ENCODE results near the gene KLHL24. TPM values are rescaled to one million over a fixed set of nuclear protein-coding genes. Genes with fewer than 3 reads are reported as not detected.

Gene KLHL24
- polyA plus RNA-seq, 4 donors: 8.1 to 41.4 (median 12.4) TPM

DNA sequence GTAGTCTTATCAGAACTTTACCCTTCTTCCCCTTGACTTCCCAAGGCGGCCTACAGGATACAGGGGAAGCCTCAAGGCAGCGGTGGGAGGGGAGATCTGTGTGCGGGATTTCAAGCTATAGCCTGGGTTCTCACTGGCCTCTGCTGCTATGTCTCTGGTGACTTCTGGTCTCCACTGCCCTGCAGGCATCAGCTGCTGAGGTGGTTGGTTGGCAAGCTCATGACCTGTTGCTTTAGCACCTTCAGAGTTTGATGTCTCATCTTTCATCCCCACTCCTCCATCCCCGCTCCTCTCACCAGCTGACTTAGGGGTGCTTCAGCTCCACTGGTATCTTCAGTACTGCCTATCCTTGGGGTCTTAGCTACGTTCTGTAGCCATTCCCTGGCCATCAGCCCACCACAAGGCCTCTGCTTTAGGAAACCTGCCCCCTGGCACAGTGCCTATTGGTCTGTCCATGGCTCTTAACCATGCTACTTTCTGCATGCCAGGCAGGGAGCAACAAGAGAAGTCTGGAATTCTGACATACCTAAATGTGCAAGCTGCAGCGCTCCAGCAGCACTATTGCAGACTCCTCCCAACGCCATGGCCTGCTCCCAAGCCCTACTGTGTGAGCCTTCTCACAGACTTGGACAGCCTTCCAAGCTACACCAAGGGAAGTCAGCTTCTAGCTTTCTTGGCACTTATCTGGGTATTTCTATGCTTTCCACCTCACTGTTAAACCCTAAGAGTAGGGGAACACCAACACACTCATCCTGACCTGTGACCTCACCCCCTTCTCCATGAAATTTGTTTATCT, 60.3 kb downstream of the KLHL24 start:
- peaks cover 0 to 9% (median 6%) of the 10 kb centered on the region in 3 donors for H3K4me1 ChIP-seq (ENCODE audit: control insufficient read depth in 3 of 3, insufficient read depth in 2 of 3, low read depth in 1 of 3, low read length in 2 of 3)
- WGBS, 3 donors: 88 to 92% (median 91%) methylated on average over 7 of the region's 7 CpGs
- no peaks in the 10 kb centered on the region for H3K9me3 ChIP-seq (ENCODE audit: control insufficient read depth in 2 of 2, insufficient read depth in 1 of 2, low read depth in 1 of 2, low read length in 1 of 2)
- DNase-seq (peak in 1 of 2 donors; percentile 9), FAIRE-seq (no peak)
- no peaks in the 10 kb centered on the region for H3K27me3 ChIP-seq (ENCODE audit: control insufficient read depth in 3 of 3, insufficient read depth in 3 of 3, low read length in 3 of 3)
- no peak overlapping the region for H3K27ac ChIP-seq (ENCODE audit: low read depth in 1 of 3, low read length in 2 of 3)
- no peak overlapping the region for H3K4me3 ChIP-seq (ENCODE audit: low read depth in 1 of 3, low read length in 3 of 3)
- no peaks in the 10 kb centered on the region for H3K36me3 ChIP-seq (ENCODE audit: control insufficient read depth in 3 of 3, insufficient read depth in 2 of 3, low read depth in 1 of 3, low read length in 3 of 3)

DNA sequence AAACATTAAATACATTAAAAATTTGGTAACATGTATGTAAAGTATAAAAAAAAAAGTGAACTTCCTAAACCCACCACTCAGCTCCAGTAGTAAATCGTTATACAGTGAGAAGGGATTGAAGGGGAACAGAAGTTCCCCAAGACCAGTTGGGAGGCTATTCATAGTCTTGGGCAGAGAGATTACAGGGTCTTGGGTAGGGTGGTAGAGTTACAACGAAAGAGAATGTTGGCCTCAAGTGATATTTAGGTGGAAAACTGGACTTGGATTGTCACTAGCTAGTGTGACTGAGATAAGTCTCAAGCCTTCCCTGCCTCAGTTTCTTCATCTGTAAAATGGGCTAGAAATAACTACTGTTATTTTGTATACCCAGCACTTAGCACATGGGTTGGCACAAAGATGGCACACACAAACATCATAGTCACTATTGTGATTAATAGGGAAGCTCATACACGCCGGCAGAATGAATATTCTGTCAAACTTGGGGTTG, 61.7 kb downstream of the KLHL24 start:
- no peaks in the 10 kb centered on the region for H3K27me3 ChIP-seq (ENCODE audit: control insufficient read depth in 3 of 3, insufficient read depth in 3 of 3, low read length in 3 of 3)
- DNase-seq (no peak), FAIRE-seq (no peak)
- WGBS, 3 donors: 36 to 38% (median 38%) methylated on average over 4 of the region's 4 CpGs
- peaks cover 0 to 9% (median 6%) of the 10 kb centered on the region in 3 donors for H3K4me1 ChIP-seq (ENCODE audit: control insufficient read depth in 3 of 3, insufficient read depth in 2 of 3, low read depth in 1 of 3, low read length in 2 of 3)
- peak overlapping the region; percentile 77 to 92 (median 88) for H3K4me3 ChIP-seq (ENCODE audit: low read depth in 1 of 3, low read length in 3 of 3)
- peaks cover 0 to 8% (median 0%) of the 10 kb centered on the region in 3 donors for H3K36me3 ChIP-seq (ENCODE audit: control insufficient read depth in 3 of 3, insufficient read depth in 2 of 3, low read depth in 1 of 3, low read length in 3 of 3)
- no peaks in the 10 kb centered on the region for H3K9me3 ChIP-seq (ENCODE audit: control insufficient read depth in 2 of 2, insufficient read depth in 1 of 2, low read depth in 1 of 2, low read length in 1 of 2)
- peak overlapping the region in 2 of 3 donors; percentile 32 to 59 for H3K27ac ChIP-seq (ENCODE audit: low read depth in 1 of 3, low read length in 2 of 3)

DNA sequence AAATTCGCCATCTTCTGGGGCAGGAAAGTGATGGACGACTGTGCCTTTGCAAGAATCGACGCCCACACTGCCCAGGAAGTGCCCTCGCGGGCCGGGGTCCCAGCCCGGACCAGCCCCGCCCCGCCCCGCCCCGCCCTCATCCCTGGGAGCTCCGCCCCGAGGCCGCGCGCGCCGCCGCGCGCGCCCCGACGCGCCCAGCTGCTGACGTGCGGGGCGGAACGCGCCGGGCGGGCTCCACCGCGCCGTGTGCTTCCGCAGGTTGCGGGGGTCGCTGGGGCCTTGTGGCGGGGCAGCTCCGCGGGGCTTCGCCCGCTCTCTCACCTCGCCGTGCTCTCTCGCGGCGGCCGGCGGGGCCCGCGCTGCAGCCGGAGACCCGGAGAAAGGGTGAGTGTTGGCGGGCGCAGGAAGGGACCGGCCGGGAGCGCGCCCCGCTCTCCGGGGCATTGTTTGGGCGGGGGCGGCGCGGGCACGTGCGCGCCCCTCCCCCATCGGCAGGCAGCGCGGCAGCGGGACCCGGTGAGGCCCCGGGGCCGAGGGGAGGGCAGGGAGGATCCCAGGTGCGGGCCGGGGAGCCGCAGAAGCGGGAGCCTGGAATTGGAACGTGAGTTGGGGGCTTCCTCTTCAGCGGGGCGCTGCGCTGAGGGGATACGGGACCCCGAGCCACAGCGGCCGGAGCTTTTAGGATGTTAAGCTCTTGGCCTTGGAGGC, 62.3 kb downstream of the KLHL24 start, which contains the start of gene YEATS2:
TSS of gene YEATS2 (plus strand) at position 188 of the 708 bp plus-strand sequence. CDS start 17,366 bp downstream, outside the sequence.
- H3K9me3 ChIP-seq (ENCODE audit: control insufficient read depth in 2 of 2, insufficient read depth in 1 of 2, low read depth in 1 of 2, low read length in 1 of 2): no peaks in the 10 kb centered on the region
- H3K36me3 ChIP-seq (ENCODE audit: control insufficient read depth in 3 of 3, insufficient read depth in 2 of 3, low read depth in 1 of 3, low read length in 3 of 3): peaks cover 0 to 8% (median 0%) of the 10 kb centered on the region in 3 donors
- FAIRE-seq (no peak), DNase-seq (peak; percentile 68 to 86)
- H3K4me1 ChIP-seq (ENCODE audit: control insufficient read depth in 3 of 3, insufficient read depth in 2 of 3, low read depth in 1 of 3, low read length in 2 of 3): peaks cover 0 to 9% (median 6%) of the 10 kb centered on the region in 3 donors
- H3K4me3 ChIP-seq (ENCODE audit: low read depth in 1 of 3, low read length in 3 of 3): peak within 1 kb of the TSS; percentile 77 to 92 (median 88)
- peak within 1 kb of the TSS; percentile 73 to 87 (median 83) for H3K27ac ChIP-seq (ENCODE audit: low read depth in 1 of 3, low read length in 2 of 3)
- whole genome bisulfite sequencing, 3 donors: 0 to 1% (median 1%) methylated on average over 39 to 89 of the region's 89 CpGs
- no peaks in the 10 kb centered on the region for H3K27me3 ChIP-seq (ENCODE audit: control insufficient read depth in 3 of 3, insufficient read depth in 3 of 3, low read length in 3 of 3)

DNA sequence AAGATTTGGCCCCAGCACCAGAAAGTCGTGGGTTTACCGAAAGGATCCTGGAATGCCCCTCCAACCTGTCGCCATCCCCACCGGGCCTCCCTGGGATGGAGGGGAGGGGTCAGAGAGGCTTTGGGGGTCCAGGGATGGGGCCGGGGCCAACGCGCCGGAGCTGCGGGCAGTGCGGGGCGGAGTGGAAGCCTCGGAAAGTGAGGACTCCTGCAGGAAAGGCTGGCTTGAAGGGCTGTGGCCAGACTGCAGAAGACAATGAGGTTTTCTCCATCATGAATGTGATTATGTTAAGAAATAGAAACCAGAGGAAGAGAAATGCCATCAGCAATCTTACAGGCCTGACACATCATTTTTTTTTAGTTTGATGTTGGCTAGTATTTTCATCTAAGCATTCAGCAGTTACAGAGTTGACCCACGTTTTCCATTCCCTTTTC, 62.9 kb downstream of the KLHL24 start:
- FAIRE-seq (no peak), DNase-seq (peak; percentile 35 to 57)
- Histone ChIP-seq H3K27ac (ENCODE audit: low read depth in 1 of 3, low read length in 2 of 3) (peak overlapping the region; percentile 73 to 87 (median 83)), H3K36me3 (ENCODE audit: control insufficient read depth in 3 of 3, insufficient read depth in 2 of 3, low read depth in 1 of 3, low read length in 3 of 3) (peaks cover 0 to 8% (median 0%) of the 10 kb centered on the region in 3 donors), H3K9me3 (ENCODE audit: control insufficient read depth in 2 of 2, insufficient read depth in 1 of 2, low read depth in 1 of 2, low read length in 1 of 2) (no peaks in the 10 kb centered on the region), H3K4me1 (ENCODE audit: control insufficient read depth in 3 of 3, insufficient read depth in 2 of 3, low read depth in 1 of 3, low read length in 2 of 3) (peaks cover 0 to 9% (median 6%) of the 10 kb centered on the region in 3 donors), H3K27me3 (ENCODE audit: control insufficient read depth in 3 of 3, insufficient read depth in 3 of 3, low read length in 3 of 3) (no peaks in the 10 kb centered on the region), H3K4me3 (ENCODE audit: low read depth in 1 of 3, low read length in 3 of 3) (peak overlapping the region; percentile 77 to 92 (median 88))
- 0 to 1% (median 0%) methylated on average over 13 of the region's 13 CpGs for WGBS, 3 donors

DNA sequence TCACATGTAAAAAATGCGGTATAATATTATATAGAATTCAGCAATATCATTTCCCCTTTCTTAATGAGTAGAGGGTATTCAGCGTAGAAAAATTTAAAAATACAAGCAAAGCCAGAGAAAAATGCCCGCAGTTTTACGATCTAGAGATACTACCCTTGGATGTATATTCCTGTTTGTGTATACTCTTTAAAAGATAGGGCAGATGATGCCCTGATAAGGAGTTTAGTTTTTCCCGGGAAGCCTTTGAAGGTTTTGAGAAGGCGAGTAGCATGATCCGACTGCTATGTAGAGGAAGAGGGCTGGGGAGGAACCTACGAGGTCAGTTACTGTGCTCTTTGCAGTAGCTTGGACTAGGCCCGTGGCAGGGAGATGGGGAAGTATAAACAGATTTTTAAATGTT, 63.3 kb downstream of the KLHL24 start:
- 3 to 5% (median 3%) methylated on average over 9 of the region's 9 CpGs for WGBS, 3 donors

DNA sequence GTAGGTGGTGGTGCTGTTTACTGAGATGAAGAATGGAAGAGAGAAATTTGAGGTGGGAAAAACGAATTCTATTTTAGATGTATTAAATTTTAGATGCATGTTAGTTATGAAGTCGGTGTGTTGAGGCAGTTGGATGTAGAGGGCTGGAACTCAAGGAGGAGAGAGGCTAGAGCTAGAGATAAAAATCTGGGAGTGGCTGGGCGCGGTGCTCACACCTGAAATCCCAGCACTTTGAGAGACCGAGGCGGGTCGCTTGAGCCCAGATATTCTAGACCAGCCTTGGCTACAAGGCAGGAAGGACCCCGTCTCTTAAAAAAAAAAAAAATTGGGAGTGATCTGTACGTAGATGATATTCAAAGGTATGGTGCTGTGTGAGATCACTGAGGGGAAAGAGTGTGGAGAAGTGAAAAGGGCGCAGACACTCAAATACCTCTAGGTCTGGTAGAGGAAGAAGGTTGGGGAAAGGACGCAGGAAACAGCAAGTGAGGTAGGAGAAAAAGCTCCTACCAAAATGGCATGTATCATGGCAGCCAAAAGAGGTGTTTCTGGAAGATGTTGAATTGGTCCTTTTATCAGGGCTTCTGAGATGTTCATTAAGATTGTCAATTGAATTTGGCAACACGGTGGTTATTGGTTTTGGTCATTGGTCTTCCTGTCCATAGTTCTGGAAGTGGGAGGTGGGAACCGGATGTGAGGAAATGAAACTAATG, 64.0 kb downstream of the KLHL24 start:
- FAIRE-seq: no peak
- peak overlapping the region in 1 of 3 donors; percentile 92 for H3K4me3 ChIP-seq (ENCODE audit: low read depth in 1 of 3, low read length in 3 of 3)
- 32 to 40% (median 33%) methylated on average over 13 of the region's 13 CpGs for WGBS, 3 donors

More for the DNA sequence above, 63.3 kb downstream of the KLHL24 start:
- FAIRE-seq: no peak
- peak; percentile 16 to 30 for DNase-seq
- Histone ChIP-seq H3K9me3 (ENCODE audit: control insufficient read depth in 2 of 2, insufficient read depth in 1 of 2, low read depth in 1 of 2, low read length in 1 of 2) (no peaks in the 10 kb centered on the region), H3K4me3 (ENCODE audit: low read depth in 1 of 3, low read length in 3 of 3) (peak overlapping the region in 2 of 3 donors; percentile 88 to 92), H3K27ac (ENCODE audit: low read depth in 1 of 3, low read length in 2 of 3) (peak overlapping the region in 2 of 3 donors; percentile 66 to 87), H3K27me3 (ENCODE audit: control insufficient read depth in 3 of 3, insufficient read depth in 3 of 3, low read length in 3 of 3) (no peaks in the 10 kb centered on the region), H3K4me1 (ENCODE audit: control insufficient read depth in 3 of 3, insufficient read depth in 2 of 3, low read depth in 1 of 3, low read length in 2 of 3) (peaks cover 0 to 9% (median 6%) of the 10 kb centered on the region in 3 donors), H3K36me3 (ENCODE audit: control insufficient read depth in 3 of 3, insufficient read depth in 2 of 3, low read depth in 1 of 3, low read length in 3 of 3) (peaks cover 0 to 8% (median 0%) of the 10 kb centered on the region in 3 donors)

DNA sequence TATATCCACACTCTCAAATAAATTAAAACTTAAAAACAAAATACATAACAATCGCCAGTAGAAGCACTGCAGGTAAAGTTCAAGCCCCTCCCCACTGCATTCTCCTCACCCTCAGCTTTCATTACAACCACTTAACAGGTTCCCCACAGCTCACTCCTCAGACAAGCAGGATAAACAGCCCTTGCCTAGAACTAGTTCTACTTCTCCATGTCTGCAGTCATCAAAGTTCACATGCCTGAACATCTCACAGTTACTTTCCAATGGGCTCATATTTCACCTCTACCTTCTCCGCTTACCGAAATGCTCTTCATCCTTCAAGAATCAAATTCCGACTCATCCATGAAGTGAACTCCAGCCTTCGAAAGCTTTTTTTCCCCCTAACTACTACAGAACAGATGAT, 66.3 kb downstream of the KLHL24 start:
- H3K36me3 ChIP-seq (ENCODE audit: control insufficient read depth in 3 of 3, insufficient read depth in 2 of 3, low read depth in 1 of 3, low read length in 3 of 3): peaks cover 0 to 8% (median 0%) of the 10 kb centered on the region in 3 donors
- no peak for FAIRE-seq
- H3K9me3 ChIP-seq (ENCODE audit: control insufficient read depth in 2 of 2, insufficient read depth in 1 of 2, low read depth in 1 of 2, low read length in 1 of 2): no peaks in the 10 kb centered on the region
- peaks cover 0 to 9% (median 6%) of the 10 kb centered on the region in 3 donors for H3K4me1 ChIP-seq (ENCODE audit: control insufficient read depth in 3 of 3, insufficient read depth in 2 of 3, low read depth in 1 of 3, low read length in 2 of 3)
- no peak overlapping the region for H3K27ac ChIP-seq (ENCODE audit: low read depth in 1 of 3, low read length in 2 of 3)
- H3K27me3 ChIP-seq (ENCODE audit: control insufficient read depth in 3 of 3, insufficient read depth in 3 of 3, low read length in 3 of 3): no peaks in the 10 kb centered on the region
- 95 to 97% (median 96%) methylated on average over 5 of the region's 5 CpGs for WGBS, 3 donors
- no peak overlapping the region for H3K4me3 ChIP-seq (ENCODE audit: low read depth in 1 of 3, low read length in 3 of 3)
- no peak for DNase-seq

More for the DNA sequence above, 64.0 kb downstream of the KLHL24 start:
- Histone ChIP-seq H3K9me3 (ENCODE audit: control insufficient read depth in 2 of 2, insufficient read depth in 1 of 2, low read depth in 1 of 2, low read length in 1 of 2) (no peaks in the 10 kb centered on the region), H3K27ac (ENCODE audit: low read depth in 1 of 3, low read length in 2 of 3) (no peak overlapping the region), H3K36me3 (ENCODE audit: control insufficient read depth in 3 of 3, insufficient read depth in 2 of 3, low read depth in 1 of 3, low read length in 3 of 3) (peaks cover 0 to 8% (median 0%) of the 10 kb centered on the region in 3 donors), H3K4me1 (ENCODE audit: control insufficient read depth in 3 of 3, insufficient read depth in 2 of 3, low read depth in 1 of 3, low read length in 2 of 3) (peaks cover 0 to 9% (median 6%) of the 10 kb centered on the region in 3 donors), H3K27me3 (ENCODE audit: control insufficient read depth in 3 of 3, insufficient read depth in 3 of 3, low read length in 3 of 3) (no peaks in the 10 kb centered on the region)
- DNase-seq: peak; percentile 19 to 39

Measured in small intestine (tissue), 7 donors.